VCaP (cell line): Measurements from ENCODE around the gene USO1.
"Not testable (repeated sequence)": the region's sequence is repeated elsewhere in the genome, so short reads cannot be mapped to it uniquely, and the experiment has no call there.

ENCODE experiments used
- H3K27ac ChIP-seq: fragments of 450-650 bp; 2 replicates; pipeline ENCODE4 v1.5.1; 2017
- CTCF ChIP-seq: fragments of 450-650 bp; conservative IDR thresholded peaks from 2 replicates; pipeline ENCODE4 v1.5.1; 2017; ENCODE audit warnings: mild to moderate bottlenecking, moderate library complexity

The USO1 gene

GRCh38 chr4:75715105-75715799, 9.1 kb upstream of the USO1 start:
- no peak for TF ChIP-seq CTCF
- no peak overlapping the region for H3K27ac ChIP-seq

- H3K27ac ChIP-seq, result not testable (repeated sequence)
Measured at GRCh38 chr4:75716054-75716453, 8.3 kb upstream of the USO1 start.

- no peak overlapping the region for H3K27ac ChIP-seq
- TF ChIP-seq CTCF, result no peak
Measured at GRCh38 chr4:75717408-75717807, 7.0 kb upstream of the USO1 start.

GRCh38 chr4:75718529-75718928, 5.8 kb upstream of the USO1 start:
- H3K27ac ChIP-seq, result no peak overlapping the region

GRCh38 chr4:75722417-75722816, 2.0 kb upstream of the USO1 start:
- peak overlapping the region; percentile 92 for H3K27ac ChIP-seq
- TF ChIP-seq CTCF, result no peak

More at GRCh38 chr4:75718529-75718928, 5.8 kb upstream of the USO1 start:
- TF ChIP-seq CTCF, result no peak

GRCh38 chr4:75723163-75724065, 963 bp upstream of the USO1 start:
- no peak for TF ChIP-seq CTCF
- peak overlapping the region; percentile 92 for H3K27ac ChIP-seq

GRCh38 chr4:75724867-75725724, 719 bp downstream of the USO1 start:
- no peak for TF ChIP-seq CTCF
- H3K27ac ChIP-seq, result peak overlapping the region; percentile 92

- peak overlapping the region; percentile 92 for H3K27ac ChIP-seq
Measured at GRCh38 chr4:75725942-75726538, 1.7 kb downstream of the USO1 start.
